ENCODE data around the gene EGFL7.

GRCh38 chr9:136626066-136626725 is 36.5 kb upstream of the EGFL7 start:
- TF ChIP-seq CTCF (conservative IDR thresholded peaks at IDR 0.05 in 1 of 2, IDR thresholded peaks at IDR 0.05 in 1 of 2; ENCODE audit: low read depth in 1 of 2, low read length in 2 of 2) (no peak), EZH2 (IDR thresholded peaks at IDR 0.05; ENCODE audit: low read length, missing control alignments) (no peak)

Data from fibroblast of lung (primary cell).